ENCODE measurements around the gene CDHR1. TPM values are rescaled to one million over a fixed set of nuclear protein-coding genes. Genes with fewer than 3 reads are reported as not detected.

The CDHR1 gene
- polyA plus RNA-seq, 1 of the 3 experiments (the other 2 are of a cell fraction) = 0.02 TPM

DNA sequence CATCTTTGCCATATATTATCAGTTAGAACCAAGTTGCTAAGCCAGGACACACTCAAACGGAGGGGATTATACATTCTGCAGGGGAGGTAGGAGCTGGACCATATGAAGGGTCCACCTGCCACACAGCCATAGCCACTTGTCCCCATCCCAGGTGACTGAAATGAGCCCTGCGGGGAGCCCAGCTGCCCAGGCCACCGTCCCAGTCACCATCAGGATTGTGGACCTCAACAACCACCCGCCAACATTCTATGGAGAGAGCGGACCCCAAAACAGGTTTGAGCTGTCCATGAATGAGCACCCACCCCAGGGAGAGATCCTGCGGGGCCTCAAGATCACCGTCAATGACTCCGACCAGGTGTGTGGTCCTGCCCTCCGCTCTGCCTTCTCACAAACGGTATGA is 13.7 kb downstream of the CDHR1 start (continued):
- TF ChIP-seq, protein P1, sequence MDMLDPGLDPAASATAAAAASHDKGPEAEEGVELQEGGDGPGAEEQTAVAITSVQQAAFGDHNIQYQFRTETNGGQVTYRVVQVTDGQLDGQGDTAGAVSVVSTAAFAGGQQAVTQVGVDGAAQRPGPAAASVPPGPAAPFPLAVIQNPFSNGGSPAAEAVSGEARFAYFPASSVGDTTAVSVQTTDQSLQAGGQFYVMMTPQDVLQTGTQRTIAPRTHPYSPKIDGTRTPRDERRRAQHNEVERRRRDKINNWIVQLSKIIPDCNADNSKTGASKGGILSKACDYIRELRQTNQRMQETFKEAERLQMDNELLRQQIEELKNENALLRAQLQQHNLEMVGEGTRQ (IDR thresholded peaks at IDR 0.05; ENCODE audit: borderline replicate concordance, low read depth, low read length) = no peak
- TF ChIP-seq FOXM1 (IDR thresholded peaks at IDR 0.05; ENCODE audit: low read depth) (no peak), NFIC (IDR thresholded peaks at IDR 0.05; ENCODE audit: borderline replicate concordance) (no peak), CHD2 (IDR thresholded peaks at IDR 0.05; ENCODE audit: low read length, partially characterized antibody) (no peak)

DNA sequence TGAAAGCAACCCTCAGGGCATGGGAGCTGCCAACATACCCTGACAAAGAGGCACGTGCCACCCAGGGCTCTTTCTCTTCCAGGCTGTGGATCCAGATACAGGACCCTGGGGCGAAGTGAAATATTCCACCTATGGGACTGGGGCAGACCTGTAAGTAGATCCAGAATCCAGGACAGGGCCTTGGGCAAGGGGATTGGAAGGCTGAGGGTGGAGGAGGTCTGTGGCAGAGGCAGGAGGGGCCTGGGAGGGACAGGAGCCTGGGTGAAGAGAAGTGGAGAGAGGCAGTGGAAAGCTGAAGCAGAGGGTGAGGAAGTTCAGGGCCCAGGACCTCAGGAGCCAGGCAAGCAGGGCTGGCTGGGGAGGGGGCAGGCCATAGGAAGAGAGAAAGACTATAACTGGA is 17.2 kb downstream of the CDHR1 start:
- no peak overlapping the region for H3K4me2 ChIP-seq
- no peaks in the 10 kb centered on the region for H3K27me3 ChIP-seq (ENCODE audit: insufficient read depth)
- H3K4me3 ChIP-seq (ENCODE audit: low read depth in 2 of 2, low read length in 1 of 2) = no peak overlapping the region
- no peaks in the 10 kb centered on the region for H3K9me2 ChIP-seq
- no peaks in the 10 kb centered on the region for H4K20me1 ChIP-seq (ENCODE audit: insufficient read depth)
- no peak overlapping the region for H2AFZ ChIP-seq (ENCODE audit: low read depth)
- no peaks in the 10 kb centered on the region for H3K9me3 ChIP-seq
- TF ChIP-seq CHD2 (IDR thresholded peaks at IDR 0.05; ENCODE audit: low read length, partially characterized antibody) (no peak), NRF1 (IDR thresholded peaks at IDR 0.05; ENCODE audit: low read depth, low read length) (no peak), GABPA (IDR thresholded peaks at IDR 0.05; ENCODE audit: low read depth) (no peak), GATA2 (CRISPR knock-in tag; IDR thresholded peaks at IDR 0.05) (no peak), SMC3 (IDR thresholded peaks at IDR 0.05; ENCODE audit: low read depth, low read length) (no peak), EP300 (IDR thresholded peaks at IDR 0.05; ENCODE audit: borderline replicate concordance in 1 of 2, low read depth in 1 of 2, low read length in 1 of 2) (no peak), EZH2phosphoT487 (IDR thresholded peaks at IDR 0.05; ENCODE audit: borderline replicate concordance, low read depth) (no peak), MEF2A (IDR thresholded peaks at IDR 0.05; ENCODE audit: borderline replicate concordance, low read depth) (no peak), JUND (IDR thresholded peaks at IDR 0.05) (no peak), TAF1 (IDR thresholded peaks at IDR 0.05; ENCODE audit: borderline replicate concordance, low read depth, low read length) (no peak), POLR2AphosphoS5 (IDR thresholded peaks at IDR 0.05; ENCODE audit: low read depth, low read length) (no peak), FOSL2 (IDR thresholded peaks at IDR 0.05; ENCODE audit: borderline replicate concordance, low read depth) (no peak), YY1 (IDR thresholded peaks at IDR 0.05; ENCODE audit: low read depth) (no peak)
- TF ChIP-seq, protein P2, sequence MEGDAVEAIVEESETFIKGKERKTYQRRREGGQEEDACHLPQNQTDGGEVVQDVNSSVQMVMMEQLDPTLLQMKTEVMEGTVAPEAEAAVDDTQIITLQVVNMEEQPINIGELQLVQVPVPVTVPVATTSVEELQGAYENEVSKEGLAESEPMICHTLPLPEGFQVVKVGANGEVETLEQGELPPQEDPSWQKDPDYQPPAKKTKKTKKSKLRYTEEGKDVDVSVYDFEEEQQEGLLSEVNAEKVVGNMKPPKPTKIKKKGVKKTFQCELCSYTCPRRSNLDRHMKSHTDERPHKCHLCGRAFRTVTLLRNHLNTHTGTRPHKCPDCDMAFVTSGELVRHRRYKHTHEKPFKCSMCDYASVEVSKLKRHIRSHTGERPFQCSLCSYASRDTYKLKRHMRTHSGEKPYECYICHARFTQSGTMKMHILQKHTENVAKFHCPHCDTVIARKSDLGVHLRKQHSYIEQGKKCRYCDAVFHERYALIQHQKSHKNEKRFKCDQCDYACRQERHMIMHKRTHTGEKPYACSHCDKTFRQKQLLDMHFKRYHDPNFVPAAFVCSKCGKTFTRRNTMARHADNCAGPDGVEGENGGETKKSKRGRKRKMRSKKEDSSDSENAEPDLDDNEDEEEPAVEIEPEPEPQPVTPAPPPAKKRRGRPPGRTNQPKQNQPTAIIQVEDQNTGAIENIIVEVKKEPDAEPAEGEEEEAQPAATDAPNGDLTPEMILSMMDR (IDR thresholded peaks at IDR 0.05) = no peak
- TF ChIP-seq, protein P3, sequence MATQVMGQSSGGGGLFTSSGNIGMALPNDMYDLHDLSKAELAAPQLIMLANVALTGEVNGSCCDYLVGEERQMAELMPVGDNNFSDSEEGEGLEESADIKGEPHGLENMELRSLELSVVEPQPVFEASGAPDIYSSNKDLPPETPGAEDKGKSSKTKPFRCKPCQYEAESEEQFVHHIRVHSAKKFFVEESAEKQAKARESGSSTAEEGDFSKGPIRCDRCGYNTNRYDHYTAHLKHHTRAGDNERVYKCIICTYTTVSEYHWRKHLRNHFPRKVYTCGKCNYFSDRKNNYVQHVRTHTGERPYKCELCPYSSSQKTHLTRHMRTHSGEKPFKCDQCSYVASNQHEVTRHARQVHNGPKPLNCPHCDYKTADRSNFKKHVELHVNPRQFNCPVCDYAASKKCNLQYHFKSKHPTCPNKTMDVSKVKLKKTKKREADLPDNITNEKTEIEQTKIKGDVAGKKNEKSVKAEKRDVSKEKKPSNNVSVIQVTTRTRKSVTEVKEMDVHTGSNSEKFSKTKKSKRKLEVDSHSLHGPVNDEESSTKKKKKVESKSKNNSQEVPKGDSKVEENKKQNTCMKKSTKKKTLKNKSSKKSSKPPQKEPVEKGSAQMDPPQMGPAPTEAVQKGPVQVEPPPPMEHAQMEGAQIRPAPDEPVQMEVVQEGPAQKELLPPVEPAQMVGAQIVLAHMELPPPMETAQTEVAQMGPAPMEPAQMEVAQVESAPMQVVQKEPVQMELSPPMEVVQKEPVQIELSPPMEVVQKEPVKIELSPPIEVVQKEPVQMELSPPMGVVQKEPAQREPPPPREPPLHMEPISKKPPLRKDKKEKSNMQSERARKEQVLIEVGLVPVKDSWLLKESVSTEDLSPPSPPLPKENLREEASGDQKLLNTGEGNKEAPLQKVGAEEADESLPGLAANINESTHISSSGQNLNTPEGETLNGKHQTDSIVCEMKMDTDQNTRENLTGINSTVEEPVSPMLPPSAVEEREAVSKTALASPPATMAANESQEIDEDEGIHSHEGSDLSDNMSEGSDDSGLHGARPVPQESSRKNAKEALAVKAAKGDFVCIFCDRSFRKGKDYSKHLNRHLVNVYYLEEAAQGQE (IDR thresholded peaks at IDR 0.05; ENCODE audit: low read depth, low read length) = no peak
- TF ChIP-seq, protein P4, sequence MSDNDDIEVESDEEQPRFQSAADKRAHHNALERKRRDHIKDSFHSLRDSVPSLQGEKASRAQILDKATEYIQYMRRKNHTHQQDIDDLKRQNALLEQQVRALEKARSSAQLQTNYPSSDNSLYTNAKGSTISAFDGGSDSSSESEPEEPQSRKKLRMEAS (IDR thresholded peaks at IDR 0.05; ENCODE audit: low read depth) = no peak
- TF ChIP-seq, protein P5, sequence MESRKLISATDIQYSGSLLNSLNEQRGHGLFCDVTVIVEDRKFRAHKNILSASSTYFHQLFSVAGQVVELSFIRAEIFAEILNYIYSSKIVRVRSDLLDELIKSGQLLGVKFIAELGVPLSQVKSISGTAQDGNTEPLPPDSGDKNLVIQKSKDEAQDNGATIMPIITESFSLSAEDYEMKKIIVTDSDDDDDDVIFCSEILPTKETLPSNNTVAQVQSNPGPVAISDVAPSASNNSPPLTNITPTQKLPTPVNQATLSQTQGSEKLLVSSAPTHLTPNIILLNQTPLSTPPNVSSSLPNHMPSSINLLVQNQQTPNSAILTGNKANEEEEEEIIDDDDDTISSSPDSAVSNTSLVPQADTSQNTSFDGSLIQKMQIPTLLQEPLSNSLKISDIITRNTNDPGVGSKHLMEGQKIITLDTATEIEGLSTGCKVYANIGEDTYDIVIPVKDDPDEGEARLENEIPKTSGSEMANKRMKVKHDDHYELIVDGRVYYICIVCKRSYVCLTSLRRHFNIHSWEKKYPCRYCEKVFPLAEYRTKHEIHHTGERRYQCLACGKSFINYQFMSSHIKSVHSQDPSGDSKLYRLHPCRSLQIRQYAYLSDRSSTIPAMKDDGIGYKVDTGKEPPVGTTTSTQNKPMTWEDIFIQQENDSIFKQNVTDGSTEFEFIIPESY (IDR thresholded peaks at IDR 0.05; ENCODE audit: borderline replicate concordance, low read depth) = no peak
- TF ChIP-seq, protein P6, sequence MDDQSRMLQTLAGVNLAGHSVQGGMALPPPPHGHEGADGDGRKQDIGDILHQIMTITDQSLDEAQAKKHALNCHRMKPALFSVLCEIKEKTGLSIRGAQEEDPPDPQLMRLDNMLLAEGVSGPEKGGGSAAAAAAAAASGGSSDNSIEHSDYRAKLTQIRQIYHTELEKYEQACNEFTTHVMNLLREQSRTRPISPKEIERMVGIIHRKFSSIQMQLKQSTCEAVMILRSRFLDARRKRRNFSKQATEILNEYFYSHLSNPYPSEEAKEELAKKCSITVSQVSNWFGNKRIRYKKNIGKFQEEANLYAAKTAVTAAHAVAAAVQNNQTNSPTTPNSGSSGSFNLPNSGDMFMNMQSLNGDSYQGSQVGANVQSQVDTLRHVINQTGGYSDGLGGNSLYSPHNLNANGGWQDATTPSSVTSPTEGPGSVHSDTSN (IDR thresholded peaks at IDR 0.05) = no peak
- no peaks in the 10 kb centered on the region for H3K4me1 ChIP-seq (ENCODE audit: control insufficient read depth in 1 of 2, insufficient read depth in 2 of 2, low read depth in 1 of 2, low read length in 1 of 2)
- ChIA-PET CTCF (interaction anchor here (1.2 to 1.3 kb wide), 2 partner anchors 11 to 93 kb away, joined by 3 to 4 read pairs; no protein-coding TSS in a partner anchor), POLR2A (no interaction called here)
- H3K79me2 ChIP-seq (ENCODE audit: insufficient read depth) = no peaks in the 10 kb centered on the region
- no peak for DNase-seq
- no peak overlapping the region for H3K9ac ChIP-seq
- H3K36me3 ChIP-seq (replicated peaks in 1 of 2; ENCODE audit: control insufficient read depth in 1 of 2, insufficient read depth in 2 of 2, low read length in 1 of 2) = no peaks in the 10 kb centered on the region
- H3F3A ChIP-seq (replicated peaks; ENCODE audit: insufficient read depth) = no peaks in the 10 kb centered on the region
- H3K27ac ChIP-seq (ENCODE audit: low read depth in 2 of 2, low read length in 1 of 2) = no peak overlapping the region
- 31% methylated on average over 2 of the region's 2 CpGs for WGBS (ENCODE audit: low lambda C conversion rate)

All from SK-N-SH (cell line).